Lung (tissue), 12 donors: ENCODE measurements around the gene RAP1B. TPM values are rescaled to one million over a fixed set of nuclear protein-coding genes. Genes with fewer than 3 reads are reported as not detected.
A peak's percentile ranks its signal among the peaks of the same experiment; 100 is the strongest.

Experiments used
- ATAC-seq: fragments of 200-7000 bp; cut with Tn5 transposase; one replicate; pipeline ENCODE4 v1.9.1; 2020; ENCODE audit warnings: moderate number of reproducible peaks; ENCODE audit not compliant: insufficient read depth, low FRiP score
- DNase-seq, 3 donors: peaks; one replicate each; pipeline ENCODE4 v3.0.0-alpha.2; 2013 to 2017
- H3K27ac ChIP-seq, 2 donors: one replicate each; pipeline ENCODE4 v1.5.1; 2013; ENCODE audit warnings: mild to moderate bottlenecking in 2 of 2, moderate library complexity in 2 of 2, control low read depth in 1 of 2, inconsistent platforms in 1 of 2, low read depth in 1 of 2, low read length in 1 of 2
- H3K27me3 ChIP-seq, 3 donors: one replicate each; pipeline ENCODE4 v1.5.1; 2013; ENCODE audit warnings: low read length in 2 of 3; ENCODE audit not compliant: control insufficient read depth in 3 of 3, insufficient read depth in 3 of 3
- H3K36me3 ChIP-seq, 4 donors: one replicate each; pipeline ENCODE4 v1.5.1; 2013; ENCODE audit warnings: low read length in 4 of 4, mild to moderate bottlenecking in 1 of 4, moderate library complexity in 1 of 4; ENCODE audit not compliant: control insufficient read depth in 4 of 4, insufficient read depth in 4 of 4
- H3K4me1 ChIP-seq, 5 donors: one replicate each; pipeline ENCODE4 v1.5.1; 2013; ENCODE audit warnings: low read length in 5 of 5, mild to moderate bottlenecking in 2 of 5, moderate library complexity in 1 of 5; ENCODE audit not compliant: control insufficient read depth in 5 of 5, insufficient read depth in 5 of 5
- H3K4me3 ChIP-seq: one replicate; pipeline ENCODE4 v1.5.1; 2013; ENCODE audit warnings: mild to moderate bottlenecking, control low read depth, moderate library complexity
- H3K9ac ChIP-seq, 2 donors: one replicate each; pipeline ENCODE4 v1.5.1; 2013; ENCODE audit warnings: low read length in 2 of 2, control low read depth in 1 of 2; ENCODE audit not compliant: insufficient read depth in 1 of 2
- H3K9me3 ChIP-seq, 4 donors: one replicate each; pipeline ENCODE4 v1.5.1; 2013; ENCODE audit warnings: low read length in 3 of 4, mild to moderate bottlenecking in 1 of 4, moderate library complexity in 1 of 4; ENCODE audit not compliant: control insufficient read depth in 4 of 4, insufficient read depth in 3 of 4
- WGBS, 2 donors: extraction: QIAGEN DNeasy Blood & Tissue Kit; methylation state at CpG; one replicate each; pipeline ENCODE4 v1.1.7; 2013; 5-methylcytosine and 5-hydroxymethylcytosine counted together
- polyA plus RNA-seq, 2 donors: library from polyadenylated mRNA; stranded (reverse); fragments of 200-250 nt; gene quantifications; one replicate each; pipeline ENCODE4 v1.2.1, GENCODE V29; 2013
- total RNA-seq, 2 donors: library from RNA; depleted of rRNA in 1 of 2; stranded (reverse); fragments of >200 nt in 1 of 2; gene quantifications; one replicate each; pipeline ENCODE4 v1.2.1, GENCODE V29; 2014 to 2021
- TF ChIP-seq, protein P1 (sequence below): IDR thresholded peaks from 2 replicates; pipeline ENCODE4 v1.5.1; 2012; ENCODE audit warnings: mild to moderate bottlenecking; ENCODE audit errors: control extremely low read depth, extremely low read depth
- donor health status: control.
- donor health status: control.
- donor health status: Bipolar disorder and iron deficiency.
- donor health status: healthy.
- donor health status: DM: yes; HTN: yes; CAD: no.

RAP1B gene
- total and polyA plus RNA-seq, 4 donors, result 79.1 to 285 (median 172) TPM

DNA sequence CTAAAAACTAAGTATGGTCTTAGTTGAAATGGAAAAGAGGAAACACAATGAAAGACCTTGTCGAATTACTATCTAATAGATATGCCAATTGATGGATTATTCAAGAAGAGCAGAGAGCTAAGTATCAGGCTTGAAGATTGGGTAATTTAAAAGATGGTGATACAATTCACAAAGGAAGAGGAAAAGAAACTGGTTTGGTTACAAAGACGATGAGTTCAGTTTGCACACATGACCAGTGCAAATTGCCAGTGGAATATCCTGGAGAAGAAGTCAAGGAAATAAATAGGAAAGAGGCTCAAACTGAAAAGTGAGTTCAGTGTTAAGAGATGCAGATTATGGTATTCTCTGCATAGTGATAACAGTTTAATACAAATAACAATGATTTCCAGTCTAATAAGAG is 2.5 kb upstream of the RAP1B start:
- Histone ChIP-seq H3K27me3 (no peaks in the 10 kb centered on the region), H3K36me3 (no peaks in the 10 kb centered on the region), H3K9me3 (no peaks in the 10 kb centered on the region), H3K4me3 (no peak overlapping the region), H3K9ac (no peak overlapping the region), H3K4me1 (peaks cover 0 to 12% (median 5%) of the 10 kb centered on the region in 5 donors), H3K27ac (no peak overlapping the region)
- TF ChIP-seq, protein P1, sequence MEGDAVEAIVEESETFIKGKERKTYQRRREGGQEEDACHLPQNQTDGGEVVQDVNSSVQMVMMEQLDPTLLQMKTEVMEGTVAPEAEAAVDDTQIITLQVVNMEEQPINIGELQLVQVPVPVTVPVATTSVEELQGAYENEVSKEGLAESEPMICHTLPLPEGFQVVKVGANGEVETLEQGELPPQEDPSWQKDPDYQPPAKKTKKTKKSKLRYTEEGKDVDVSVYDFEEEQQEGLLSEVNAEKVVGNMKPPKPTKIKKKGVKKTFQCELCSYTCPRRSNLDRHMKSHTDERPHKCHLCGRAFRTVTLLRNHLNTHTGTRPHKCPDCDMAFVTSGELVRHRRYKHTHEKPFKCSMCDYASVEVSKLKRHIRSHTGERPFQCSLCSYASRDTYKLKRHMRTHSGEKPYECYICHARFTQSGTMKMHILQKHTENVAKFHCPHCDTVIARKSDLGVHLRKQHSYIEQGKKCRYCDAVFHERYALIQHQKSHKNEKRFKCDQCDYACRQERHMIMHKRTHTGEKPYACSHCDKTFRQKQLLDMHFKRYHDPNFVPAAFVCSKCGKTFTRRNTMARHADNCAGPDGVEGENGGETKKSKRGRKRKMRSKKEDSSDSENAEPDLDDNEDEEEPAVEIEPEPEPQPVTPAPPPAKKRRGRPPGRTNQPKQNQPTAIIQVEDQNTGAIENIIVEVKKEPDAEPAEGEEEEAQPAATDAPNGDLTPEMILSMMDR, result no peak
- WGBS, 2 donors, result 48 to 67% methylated on average over 2 of the region's 2 CpGs
- ATAC-seq (no peak), DNase-seq (no peak)

DNA sequence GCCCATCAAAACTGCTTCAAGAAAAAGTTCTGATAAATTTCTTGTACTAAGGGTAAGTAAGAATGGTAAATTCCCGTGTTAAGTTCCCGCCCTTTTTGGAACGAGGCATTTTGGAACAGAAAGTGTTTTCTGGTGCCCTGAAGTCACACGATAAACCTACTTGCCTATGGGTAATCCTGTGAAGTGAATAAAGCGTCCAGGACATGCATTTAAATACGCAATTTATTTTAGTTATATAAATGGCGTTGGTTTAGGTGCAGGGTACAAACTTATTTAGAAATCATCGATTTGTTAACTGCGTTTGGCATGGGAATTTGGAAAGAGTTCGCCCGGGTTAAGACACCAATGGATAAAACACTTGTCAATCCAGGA is 715 bp upstream of the RAP1B start:
- ATAC-seq, result no peak
- Histone ChIP-seq H3K27me3 (no peaks in the 10 kb centered on the region), H3K9ac (peak overlapping the region; percentile 78 to 82), H3K4me1 (peaks cover 0 to 29% (median 13%) of the 10 kb centered on the region in 5 donors), H3K4me3 (peak overlapping the region; percentile 74), H3K36me3 (peaks cover 0 to 2% (median 0%) of the 10 kb centered on the region in 4 donors), H3K9me3 (no peaks in the 10 kb centered on the region), H3K27ac (peak overlapping the region; percentile 92 to 99)
- TF ChIP-seq, protein P1, result no peak
- WGBS, 2 donors, result 5 to 6% methylated on average over 11 of the region's 11 CpGs
- DNase-seq, result peak; percentile 34 to 74 (median 73)

DNA sequence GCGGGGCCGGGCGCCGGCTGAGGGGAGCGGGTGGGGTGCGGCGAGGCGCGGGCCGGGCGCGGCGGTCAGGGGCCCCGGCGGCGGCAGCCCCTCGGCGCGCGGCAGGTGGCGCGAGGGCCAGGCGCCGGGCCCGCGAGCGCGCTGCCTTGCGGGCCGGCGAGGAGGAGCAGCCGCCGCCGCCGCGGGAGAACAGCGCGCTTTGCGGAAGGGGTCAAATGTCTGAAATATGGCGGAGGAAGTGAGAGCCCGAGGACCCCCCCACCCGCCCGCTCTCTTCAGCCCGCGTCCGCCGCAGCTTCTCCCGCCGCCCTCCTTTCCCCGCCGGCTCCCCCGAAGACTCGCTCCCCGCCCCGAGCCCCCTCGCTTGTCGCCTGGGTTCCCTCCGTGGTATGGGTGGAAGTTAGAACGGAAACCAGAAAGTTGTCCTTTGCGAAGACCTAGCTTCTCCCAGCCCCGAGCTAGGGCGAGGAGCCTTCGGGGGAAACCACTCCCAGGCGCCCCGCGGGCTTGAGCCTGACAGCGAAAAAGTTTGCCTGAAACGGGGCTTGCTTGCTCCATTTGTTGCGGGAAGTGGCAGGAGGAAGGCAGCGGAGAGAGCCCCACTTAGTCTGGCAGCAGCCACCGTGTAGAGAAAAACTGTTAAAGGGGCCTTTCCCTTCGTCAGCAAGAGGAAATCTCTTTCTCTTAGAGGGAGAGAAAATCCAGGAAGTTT is 551 bp downstream of the RAP1B start:
- peak overlapping the region; percentile 96 to 100 for H3K27ac ChIP-seq
- DNase-seq, result peak; percentile 80 to 88 (median 86)
- H3K4me1 ChIP-seq, result peaks cover 0 to 35% (median 13%) of the 10 kb centered on the region in 5 donors
- H3K9ac ChIP-seq, result peak overlapping the region; percentile 80 to 86
- peak overlapping the region; percentile 78 for H3K4me3 ChIP-seq
- H3K27me3 ChIP-seq, result no peaks in the 10 kb centered on the region
- WGBS, 2 donors, result 0% methylated on average over 41 to 72 of the region's 72 CpGs
- ATAC-seq, result no peak
- no peaks in the 10 kb centered on the region for H3K9me3 ChIP-seq
- H3K36me3 ChIP-seq, result peaks cover 0 to 2% (median 0%) of the 10 kb centered on the region in 4 donors
- TF ChIP-seq, protein P1, result no peak
